Glomerular endothelial cell (primary cell): ENCODE results near the gene SGTA. TPM values are rescaled to one million over a fixed set of nuclear protein-coding genes. Genes with fewer than 3 reads are reported as not detected.

Source experiments
- DNase-seq: peaks from one replicate; pipeline ENCODE4 v3.0.0-alpha.2; 2011; ENCODE audit warnings: low read depth, low spot score; ENCODE audit errors: extremely low read depth
- total RNA-seq: library from RNA; depleted of rRNA; stranded (reverse); fragments of >200 nt; gene quantifications from 2 replicates; pipeline ENCODE4 v1.2.3, GENCODE V29; 2015

The SGTA gene
- total RNA-seq, 1 donor from 2014 or later: 75.1 TPM

DNA sequence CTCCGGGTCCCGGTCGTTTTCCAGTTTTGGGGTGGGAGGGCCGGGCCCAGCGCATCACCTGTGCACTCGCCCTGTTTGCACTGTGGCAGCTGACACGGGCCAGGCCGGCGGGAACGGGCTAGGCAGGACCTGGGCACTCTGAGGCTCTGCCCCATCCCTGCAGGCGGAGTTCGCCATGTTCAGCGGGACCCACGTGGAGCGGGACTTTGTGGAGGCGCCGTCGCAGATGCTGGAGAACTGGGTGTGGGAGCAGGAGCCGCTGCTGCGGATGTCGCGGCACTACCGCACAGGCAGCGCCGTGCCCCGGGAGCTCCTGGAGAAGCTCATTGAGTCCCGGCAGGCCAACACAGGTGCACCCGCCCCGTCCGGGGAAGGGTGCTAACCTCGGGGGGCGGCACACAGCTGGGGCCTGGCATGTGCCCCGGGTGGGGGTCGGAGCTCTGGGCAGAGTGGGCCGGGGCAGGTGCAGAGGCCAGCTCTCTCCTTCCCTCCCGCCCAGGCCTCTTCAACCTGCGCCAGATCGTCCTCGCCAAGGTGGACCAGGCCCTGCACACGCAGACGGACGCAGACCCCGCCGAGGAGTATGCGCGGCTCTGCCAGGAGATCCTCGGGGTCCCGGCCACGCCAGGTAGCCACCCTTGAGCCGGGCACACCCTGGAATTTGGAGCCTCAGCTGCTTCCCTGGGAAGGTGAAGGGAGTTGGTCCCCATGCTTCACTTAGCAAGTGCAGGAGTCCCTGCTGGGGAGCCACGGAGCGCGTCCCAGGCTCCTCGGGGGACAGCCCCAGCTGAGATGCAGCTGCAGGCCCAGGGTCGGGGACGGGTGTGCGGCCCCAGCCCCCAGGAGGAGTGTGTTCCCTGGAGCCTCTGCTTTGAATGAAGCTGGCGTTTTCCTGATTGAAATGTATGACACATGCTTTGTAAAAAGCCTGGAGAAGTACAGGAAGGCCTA lies 27.3 kb upstream of the SGTA start:
- no peak for DNase-seq

DNA sequence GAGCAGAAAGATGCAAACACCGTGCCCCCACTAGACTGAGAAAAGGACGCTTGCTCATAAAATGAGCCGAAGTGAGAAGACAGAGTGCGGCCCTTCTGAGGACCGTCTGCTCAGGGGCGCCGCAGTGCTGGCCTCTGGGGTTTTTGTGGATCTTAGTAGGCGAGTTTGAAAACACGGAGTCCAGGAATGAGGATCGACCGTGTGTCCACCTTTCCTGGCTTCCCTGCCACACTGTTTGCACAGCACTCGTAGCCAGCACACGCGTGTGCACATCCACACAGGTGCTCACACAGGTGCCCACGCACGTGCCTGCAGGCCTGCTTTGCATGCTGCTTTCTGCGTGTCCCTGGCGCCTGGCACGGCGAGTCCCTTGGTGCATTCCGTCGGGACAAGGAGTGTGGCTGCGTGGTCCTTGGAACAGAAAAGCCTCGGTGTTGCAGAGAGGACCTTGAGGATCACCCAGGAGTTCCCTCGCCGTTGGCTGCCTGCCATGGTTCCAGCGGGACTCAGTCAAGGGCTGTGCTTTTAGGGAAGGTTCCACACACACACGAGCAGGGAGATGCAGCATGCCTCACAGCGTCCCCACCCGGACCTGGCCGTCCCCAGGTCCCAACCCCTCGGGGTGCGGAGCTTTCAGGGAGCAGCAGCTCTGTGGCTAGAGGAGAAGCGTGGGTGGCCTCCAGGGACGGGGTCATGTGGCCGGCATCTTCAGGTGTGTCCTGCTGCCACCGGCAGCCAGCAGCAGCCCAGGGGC lies 26.5 kb upstream of the SGTA start:
- DNase-seq: no peak

DNA sequence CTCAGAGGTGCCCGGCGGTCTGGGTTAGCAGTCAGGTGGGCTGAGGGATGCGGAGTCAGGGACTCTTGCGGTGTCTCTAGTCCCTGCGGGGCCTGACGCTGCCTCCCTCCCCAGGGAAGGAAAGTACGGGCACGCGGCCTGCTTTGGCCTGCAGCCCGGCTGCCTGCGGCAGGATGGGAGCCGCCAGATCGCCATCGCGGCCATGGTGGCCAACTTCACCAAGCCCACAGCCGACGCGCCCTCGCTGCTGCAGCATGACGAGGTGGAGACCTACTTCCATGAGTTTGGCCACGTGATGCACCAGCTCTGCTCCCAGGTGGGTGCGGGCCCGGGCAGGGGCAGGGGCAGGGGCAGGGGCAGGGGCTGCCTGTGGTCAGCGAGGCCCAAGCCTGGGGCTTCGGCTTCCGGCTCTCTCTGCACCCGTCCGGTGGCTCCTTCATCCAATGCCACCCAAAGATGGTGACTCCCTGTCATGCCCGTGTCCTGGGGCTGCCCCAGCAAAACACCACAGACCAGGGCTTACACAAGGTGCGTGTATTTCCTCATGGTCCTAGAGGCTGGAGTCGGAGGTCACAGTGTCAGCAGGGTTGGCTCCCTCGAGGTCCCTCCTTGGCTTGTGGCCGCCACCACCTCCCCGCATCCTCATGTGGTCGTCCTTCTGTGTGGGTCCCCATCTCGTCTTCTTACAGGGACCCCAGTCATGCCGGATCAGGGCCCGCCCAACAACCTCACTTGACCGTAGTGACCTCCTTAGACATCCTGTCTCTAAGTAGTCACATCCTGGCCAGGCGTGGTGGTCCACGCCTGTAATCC lies 25.3 kb upstream of the SGTA start:
- DNase-seq: no peak

DNA sequence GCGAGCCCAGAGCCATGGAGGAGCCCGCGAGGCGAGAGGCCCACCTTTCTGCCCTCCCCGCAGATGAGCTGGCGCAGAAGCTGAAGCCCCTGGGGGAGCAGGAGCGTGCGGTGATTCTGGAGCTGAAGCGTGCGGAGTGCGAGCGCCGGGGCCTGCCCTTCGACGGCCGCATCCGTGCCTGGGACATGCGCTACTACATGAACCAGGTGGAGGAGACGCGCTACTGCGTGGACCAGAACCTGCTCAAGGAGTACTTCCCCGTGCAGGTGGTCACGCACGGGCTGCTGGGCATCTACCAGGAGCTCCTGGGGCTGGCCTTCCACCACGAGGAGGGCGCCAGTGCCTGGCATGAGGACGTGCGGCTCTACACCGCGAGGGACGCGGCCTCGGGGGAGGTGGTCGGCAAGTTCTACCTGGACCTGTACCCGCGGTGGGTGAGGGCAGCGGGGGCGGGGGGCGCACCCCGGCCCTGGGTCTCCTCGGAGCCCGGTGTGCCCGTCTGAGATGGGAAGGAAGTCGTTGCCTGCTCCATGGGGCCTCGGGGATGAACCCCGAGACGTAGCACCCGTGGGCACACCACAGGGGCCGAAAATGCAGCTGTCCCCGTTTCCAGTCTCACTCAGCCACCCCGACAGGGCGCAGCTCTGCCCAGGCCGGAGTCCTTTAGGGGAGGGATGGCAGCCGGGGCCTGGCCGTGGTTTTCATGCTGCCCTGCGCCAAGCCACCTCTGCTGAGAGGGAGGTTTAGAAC lies 24.5 kb upstream of the SGTA start:
- no peak for DNase-seq

DNA sequence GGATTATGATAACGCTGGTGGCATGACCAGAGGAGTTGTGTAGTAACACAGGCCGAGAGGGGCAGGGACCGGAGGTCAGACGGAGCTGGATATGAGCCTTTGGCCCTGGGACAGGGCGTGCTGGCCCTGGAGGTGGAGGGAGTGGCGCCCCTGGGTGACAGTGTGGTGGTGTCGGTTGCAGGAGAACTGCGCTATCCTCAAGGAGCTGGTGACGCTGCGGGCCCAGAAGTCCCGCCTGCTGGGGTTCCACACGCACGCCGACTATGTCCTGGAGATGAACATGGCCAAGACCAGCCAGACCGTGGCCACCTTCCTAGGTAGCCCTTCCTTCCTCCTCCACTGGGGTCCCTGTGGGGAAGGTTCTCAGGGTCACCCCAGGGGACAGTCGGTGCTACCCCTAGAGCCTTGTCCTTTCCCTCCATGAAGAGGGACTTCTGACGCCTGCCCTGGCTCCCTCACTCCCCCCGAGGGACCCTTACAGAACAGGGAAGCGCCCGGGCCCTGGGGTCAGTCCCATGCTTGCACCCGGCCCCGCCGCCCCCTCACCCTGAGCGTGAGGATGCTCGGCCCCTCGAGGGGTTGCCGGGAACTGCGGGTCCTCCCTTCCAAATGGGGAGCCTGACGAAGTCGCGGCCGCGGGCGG lies 23.8 kb upstream of the SGTA start:
- DNase-seq: no peak

DNA sequence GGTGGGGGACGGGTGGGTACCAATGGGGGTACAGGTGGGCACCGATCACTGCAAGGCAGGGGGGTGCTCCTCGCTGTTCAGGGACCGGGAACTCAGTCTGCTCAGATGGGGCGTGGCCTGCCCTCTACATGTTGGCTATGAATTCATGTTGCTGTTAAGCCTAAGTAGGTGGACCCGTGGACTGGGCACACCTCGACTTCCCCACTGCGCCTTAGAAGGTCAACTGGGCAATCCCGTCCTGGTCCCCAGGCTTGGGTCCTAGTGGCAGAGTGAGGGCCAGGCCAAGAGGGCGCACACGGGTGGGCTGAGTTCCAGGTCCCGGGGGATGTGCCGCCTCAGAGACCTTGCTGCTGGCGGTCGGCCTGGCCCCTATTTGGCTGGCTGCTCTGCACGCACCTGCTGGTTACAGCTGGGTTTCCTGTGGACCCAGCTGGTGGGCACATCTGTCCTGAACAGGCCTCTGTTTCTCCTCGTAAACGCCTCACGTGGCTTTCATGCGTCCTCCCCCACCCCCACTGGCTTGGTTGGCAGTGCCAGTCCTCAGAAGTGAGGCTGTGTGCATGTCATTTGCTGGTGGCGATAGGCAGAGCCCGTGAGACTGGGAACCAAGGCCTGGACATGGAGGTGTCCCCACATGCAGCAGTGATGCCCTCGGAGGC lies 23.0 kb upstream of the SGTA start:
- DNase-seq: no peak

DNA sequence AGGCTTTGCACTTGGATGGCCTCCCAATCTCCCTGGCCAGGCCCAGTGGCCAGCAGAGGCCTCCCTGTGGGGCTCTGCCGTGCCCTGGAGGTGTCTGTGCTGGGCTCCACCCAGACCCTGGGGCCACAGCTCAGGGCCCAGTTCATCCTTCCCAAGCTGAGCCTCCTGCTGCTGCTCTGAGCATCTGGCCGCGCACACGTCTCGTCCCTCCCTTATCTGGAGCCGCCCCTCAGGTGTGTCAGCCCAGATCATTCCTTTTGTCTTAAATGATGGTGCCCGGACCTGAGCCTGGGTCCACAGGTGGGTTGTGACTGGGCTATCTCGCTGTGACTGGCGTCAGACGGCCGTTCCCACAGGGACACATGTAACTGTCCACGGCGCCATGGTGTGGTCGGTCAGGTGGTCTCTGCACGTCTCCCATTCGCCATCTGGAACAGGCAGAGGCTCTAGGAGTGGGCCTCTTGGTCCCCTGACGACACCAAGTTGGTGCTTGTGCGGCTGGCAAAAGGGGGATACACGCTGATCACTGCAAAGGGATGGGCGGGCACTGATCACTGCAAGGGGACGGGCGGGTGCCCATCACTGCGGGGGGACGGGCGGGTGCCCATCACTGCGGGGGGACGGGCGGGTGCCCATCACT lies 22.3 kb upstream of the SGTA start:
- DNase-seq: no peak

DNA sequence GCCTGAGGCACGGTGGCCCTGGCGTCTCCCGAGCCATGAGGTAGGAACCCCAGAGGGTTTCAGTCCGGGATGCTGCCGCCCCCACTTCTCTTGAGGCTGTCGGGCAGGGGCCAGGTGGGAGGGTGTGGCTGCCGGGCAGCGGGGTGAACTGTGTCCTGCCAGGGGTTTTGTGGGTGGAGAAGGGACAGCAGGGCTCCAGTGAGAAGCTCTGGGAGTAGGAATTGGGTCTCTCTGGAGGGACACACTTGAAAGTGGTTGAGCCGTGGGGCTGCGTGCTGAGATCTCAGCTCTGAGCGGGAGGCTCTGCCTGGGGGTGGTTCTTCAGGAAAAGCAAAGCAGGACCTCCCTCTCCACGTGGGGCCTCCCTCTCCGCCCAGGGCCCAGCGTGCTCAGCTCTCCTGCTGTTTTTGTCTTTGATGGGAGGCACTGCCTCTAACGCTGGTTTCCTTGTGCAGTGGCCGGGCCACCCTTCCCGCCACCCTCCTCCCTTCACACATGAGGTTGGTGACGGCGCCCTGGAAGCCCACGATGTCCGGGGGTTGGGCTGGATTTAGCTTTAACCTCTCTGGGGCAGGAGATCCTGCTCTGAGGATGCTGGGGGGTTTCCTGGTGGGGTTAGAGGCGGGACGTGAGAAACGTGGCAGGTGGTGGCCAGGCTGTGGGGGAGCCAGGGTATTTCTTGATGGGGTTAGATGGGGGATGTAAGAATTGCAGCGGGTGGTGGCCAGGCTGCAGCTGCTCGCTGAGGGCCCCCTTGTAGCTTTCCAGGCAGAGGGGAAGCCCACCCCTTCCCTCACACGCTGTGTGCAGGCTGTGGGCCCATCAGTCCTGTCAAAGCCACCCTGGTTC lies 21.3 kb upstream of the SGTA start:
- no peak for DNase-seq

DNA sequence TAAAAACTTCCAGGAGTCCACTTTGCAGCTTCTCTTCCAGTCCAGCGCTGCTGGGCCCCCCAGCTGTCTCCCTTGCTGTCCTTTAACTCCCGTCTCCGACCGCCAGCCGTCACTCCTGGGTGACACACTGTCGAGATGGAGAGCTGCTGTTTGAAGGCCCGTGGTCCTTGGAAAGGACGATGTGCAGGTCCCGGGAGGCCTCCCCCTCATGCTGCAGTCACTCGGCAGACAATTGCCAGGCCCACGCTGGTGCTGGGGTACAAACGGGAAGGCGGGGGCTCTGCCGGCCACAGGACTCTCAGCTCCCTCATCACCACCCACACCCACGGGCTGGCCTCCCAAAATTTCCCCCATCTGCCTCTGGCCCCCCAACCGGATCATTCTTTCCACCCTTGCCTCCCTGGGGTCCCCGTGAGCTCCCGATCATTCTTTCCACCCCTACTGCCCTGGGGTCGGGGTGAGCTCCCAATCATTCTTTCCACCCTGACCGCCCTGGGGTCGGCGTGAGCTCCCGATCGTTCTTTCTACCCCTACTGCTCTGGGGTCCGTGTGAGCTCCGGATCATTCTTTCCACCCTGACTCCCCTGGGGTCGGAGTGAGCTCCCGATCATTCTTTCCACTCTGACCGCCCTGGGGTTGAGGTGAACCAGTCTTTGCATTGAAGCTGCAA lies 20.5 kb upstream of the SGTA start:
- no peak for DNase-seq

DNA sequence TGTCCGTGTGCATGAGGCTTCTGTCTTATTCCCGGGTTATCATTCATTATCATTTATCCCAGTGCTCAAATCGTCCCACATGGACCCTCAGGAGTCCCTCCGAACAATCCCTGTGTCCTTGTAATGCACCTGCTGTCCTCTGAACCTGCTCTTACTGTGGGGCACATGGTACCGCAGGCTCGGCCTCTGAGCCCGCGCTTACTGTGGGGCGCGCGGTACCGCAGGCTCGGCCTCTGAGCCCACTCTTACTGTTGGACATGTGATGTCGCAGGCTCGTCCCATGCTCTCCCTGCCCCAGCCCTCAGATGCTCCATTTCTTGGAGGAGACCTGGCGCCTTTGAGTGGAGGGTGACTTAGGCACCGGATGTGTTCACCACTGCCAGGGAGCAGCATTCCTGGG lies 19.8 kb upstream of the SGTA start:
- no peak for DNase-seq

DNA sequence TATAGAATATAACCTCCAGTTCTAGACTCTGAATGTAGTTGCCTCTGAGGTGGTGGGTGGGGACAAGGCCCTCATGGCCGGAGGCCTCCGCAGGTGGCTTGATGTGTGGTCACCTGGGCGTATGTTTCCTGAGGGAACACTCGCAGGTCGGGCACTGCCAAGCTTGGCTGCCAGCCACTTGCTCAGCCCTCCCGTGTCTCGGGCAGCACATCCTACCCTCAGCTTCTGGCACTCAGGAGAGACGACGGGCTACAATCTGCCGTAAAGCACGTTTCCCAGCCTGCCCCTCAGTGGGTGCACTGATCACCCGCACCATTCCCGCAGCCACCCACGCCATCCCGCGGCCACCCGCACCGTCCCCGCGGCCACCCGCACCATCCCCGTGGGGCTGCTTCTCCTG lies 17.4 kb upstream of the SGTA start:
- no peak for DNase-seq

DNA sequence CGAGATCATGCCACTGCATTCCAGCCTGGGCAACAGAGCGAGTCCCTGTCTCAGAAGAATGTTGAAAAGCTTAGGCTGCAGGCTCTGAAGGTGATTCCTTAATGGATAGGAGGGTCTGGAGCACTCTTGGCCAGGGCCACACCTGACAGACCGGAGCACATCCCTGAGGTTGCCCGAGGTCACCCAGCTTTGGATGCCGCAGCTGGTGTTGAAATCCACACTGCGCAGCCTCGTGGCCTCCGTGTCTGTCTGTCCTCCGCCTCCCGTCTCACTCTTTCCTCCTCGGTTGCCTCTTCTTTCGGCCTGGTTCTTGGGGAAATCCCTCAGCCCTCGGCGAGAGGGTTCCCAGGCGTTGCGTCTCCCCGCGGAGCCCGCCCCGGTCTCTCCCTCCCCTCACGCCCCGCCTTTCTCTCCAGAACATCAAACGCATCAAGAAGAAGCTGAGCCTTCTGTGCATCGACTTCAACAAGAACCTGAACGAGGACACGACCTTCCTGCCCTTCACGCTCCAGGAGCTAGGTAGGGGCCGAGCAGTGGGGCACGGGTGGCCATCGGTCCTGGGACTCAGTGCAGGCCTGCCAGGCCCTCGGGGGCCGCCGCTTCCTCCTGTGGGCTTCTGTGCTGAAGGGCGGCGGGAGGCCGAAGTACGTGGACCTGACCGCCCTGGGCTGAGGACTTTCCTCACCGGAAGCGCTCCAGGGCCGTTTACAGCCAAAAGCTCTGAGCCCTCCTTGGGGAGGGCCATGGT lies 16.4 kb upstream of the SGTA start:
- DNase-seq: no peak

DNA sequence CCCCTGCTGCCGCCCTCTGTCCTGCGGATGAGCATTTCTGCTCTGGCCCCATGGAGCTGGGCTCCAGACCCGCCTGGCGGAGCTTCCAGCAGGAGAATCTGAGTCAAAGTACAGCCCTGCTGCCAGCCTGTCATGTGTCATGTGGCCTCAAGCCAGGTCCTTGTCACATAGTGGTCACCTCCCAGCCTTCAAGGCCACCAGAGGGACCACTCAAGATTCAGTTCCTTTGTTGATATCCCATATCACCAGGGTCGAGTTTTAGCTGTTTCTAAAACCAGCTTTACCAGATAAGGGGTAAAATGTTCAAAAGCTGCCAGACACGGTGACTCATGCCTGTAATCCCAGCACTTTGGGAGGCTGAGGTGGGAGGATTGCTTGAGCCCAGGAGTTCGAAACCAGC lies 15.7 kb upstream of the SGTA start:
- no peak for DNase-seq

DNA sequence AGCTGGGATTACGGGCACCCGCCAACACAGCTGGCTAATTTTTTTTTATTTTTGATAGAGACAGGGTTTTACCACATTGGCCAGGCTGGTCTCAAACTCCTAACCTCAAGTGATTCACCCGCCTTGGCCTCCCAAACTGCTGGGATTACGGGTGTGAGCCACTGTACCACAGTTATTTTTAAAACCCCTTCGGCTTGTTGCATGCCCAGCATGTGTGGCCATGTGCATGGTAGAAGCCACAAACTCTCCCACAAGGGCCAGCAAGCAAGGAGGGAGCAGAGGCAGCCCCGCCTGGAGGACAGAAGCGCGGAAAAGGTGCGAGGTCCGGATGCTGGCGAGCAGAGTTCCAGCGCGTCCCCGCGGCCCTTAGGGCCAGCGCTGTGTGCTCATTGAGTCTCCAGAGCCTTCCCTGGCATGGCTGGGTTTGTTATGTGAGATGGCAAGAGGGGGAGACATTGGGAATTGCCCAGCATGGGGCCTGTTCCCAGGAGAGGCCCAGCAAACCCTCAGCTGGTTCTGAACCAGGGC lies 15.1 kb upstream of the SGTA start:
- DNase-seq: no peak

DNA sequence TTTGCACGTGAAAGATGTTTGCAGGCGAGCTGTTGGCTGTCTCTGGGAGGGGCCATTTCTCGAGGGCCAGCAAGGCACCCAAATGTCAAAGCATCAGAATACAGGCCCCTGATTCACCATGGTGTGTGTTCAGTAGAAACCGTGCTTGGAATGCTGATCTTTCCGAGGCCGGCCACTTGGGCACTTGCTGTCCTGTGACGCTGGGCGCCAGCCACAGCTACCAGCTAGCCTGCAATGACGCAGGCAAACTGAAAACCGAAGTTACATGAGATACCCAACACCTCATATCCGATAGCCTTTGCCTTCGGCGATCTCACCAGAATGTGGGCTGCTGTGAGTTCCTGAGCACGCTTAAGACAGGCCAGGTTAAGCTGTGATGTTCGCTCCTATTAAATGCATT lies 14.2 kb upstream of the SGTA start:
- DNase-seq: no peak

DNA sequence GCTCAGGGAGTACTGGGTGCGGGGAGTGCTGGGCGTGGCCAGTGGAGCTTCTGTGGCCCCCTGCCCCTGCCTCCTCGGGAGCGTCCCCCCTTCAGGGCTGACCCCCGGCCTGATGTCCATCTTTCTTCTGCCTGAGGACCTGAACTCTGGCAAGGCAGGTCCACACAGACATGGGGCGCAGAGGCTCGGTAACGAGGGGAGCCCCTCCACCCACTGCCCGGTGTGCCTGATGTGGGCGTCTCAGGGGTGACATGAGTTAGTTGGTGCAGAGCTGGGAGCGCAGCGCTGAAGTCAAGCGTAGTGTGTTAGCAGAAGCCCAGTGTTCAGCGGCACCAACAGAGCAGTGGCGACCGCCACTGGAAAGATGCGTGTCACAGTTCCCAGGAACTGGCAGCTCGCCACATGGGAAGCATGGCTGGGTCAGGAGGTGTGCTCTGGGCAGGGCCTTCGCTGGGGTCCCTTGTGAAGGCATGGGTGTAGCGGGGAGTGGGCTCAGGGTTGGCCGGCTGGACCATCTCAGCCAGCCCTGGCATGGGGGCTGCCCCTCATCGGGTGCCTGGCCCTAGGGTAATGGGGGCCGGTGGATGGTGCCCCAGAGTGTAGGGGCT lies 13.7 kb upstream of the SGTA start:
- no peak for DNase-seq
